Anterior cingulate cortex (tissue), 58 donors: ENCODE measurements around the gene EPHA6.
A peak's percentile ranks its signal among the peaks of the same experiment; 100 is the strongest.
"Not testable (repeated sequence)": the region's sequence is repeated elsewhere in the genome, so short reads cannot be mapped to it uniquely, and the experiment has no call there.

Experiments used
- DNase-seq, 58 donors: peaks; one replicate each; lab custom pipeline; 2025; lab: John Stamatoyannopoulos, UW

EPHA6 gene

GRCh38 chr3:97259263-97259662 lies 444.9 kb downstream of the EPHA6 start:
- DNase-seq: no peak

- no peak for DNase-seq
These were observed 449.8 kb downstream of the EPHA6 start for GRCh38 chr3:97264180-97264579.

GRCh38 chr3:97265237-97266005 lies 451.0 kb downstream of the EPHA6 start:
- DNase-seq: no peak

- no peak for DNase-seq
These were observed 454.8 kb downstream of the EPHA6 start for GRCh38 chr3:97269202-97269601.

- not testable (repeated sequence) for DNase-seq
These were observed 462.6 kb downstream of the EPHA6 start for GRCh38 chr3:97276879-97277550.

GRCh38 chr3:97277708-97278107 lies 463.3 kb downstream of the EPHA6 start:
- no peak for DNase-seq

- no peak for DNase-seq
These were observed 464.1 kb downstream of the EPHA6 start for GRCh38 chr3:97278506-97278905.

- no peak for DNase-seq
These were observed 477.5 kb downstream of the EPHA6 start for GRCh38 chr3:97291901-97292300.

GRCh38 chr3:97293596-97294131 lies 479.3 kb downstream of the EPHA6 start:
- no peak for DNase-seq

GRCh38 chr3:97297032-97297431 lies 482.6 kb downstream of the EPHA6 start:
- no peak for DNase-seq

GRCh38 chr3:97301114-97301513 lies 486.7 kb downstream of the EPHA6 start:
- DNase-seq: no peak

- no peak for DNase-seq
These were observed 491.8 kb downstream of the EPHA6 start for GRCh38 chr3:97306226-97306625.

GRCh38 chr3:97338375-97338774 lies 524.0 kb downstream of the EPHA6 start:
- no peak for DNase-seq

- no peak for DNase-seq
These were observed 526.5 kb downstream of the EPHA6 start for GRCh38 chr3:97340940-97341339.

GRCh38 chr3:97347780-97348179 lies 533.4 kb downstream of the EPHA6 start:
- no peak for DNase-seq

- peak in 1 of 58 donors; percentile 4 for DNase-seq
These were observed 536.6 kb downstream of the EPHA6 start for GRCh38 chr3:97350971-97351370.

GRCh38 chr3:97353176-97353575 lies 538.8 kb downstream of the EPHA6 start:
- DNase-seq: no peak

GRCh38 chr3:97359977-97360376 lies 545.6 kb downstream of the EPHA6 start:
- no peak for DNase-seq

GRCh38 chr3:97360804-97361203 lies 546.4 kb downstream of the EPHA6 start:
- DNase-seq: no peak

- DNase-seq: no peak
These were observed 570.2 kb downstream of the EPHA6 start for GRCh38 chr3:97384583-97384982.

- no peak for DNase-seq
These were observed 574.4 kb downstream of the EPHA6 start for GRCh38 chr3:97388774-97389173.

GRCh38 chr3:97389936-97390335 lies 575.5 kb downstream of the EPHA6 start:
- DNase-seq: no peak
